Muscle layer of duodenum (tissue), 2 donors: ENCODE measurements around the gene SERPINA12.

ENCODE experiments used
- H3K27ac ChIP-seq: one replicate; pipeline ENCODE4 v1.7.0; 2013; ENCODE audit warnings: mild to moderate bottlenecking, low read length
- H3K27me3 ChIP-seq: one replicate; pipeline ENCODE4 v1.7.0; 2013; ENCODE audit warnings: low read depth, mild to moderate bottlenecking, control low read depth, low read length
- H3K36me3 ChIP-seq, 2 donors: one replicate each; pipeline ENCODE4 v1.7.0; 2013; ENCODE audit warnings: low read length in 2 of 2, control low read depth in 1 of 2, mild to moderate bottlenecking in 1 of 2; ENCODE audit not compliant: insufficient read depth in 2 of 2, control insufficient read depth in 1 of 2
- H3K4me1 ChIP-seq, 2 donors: one replicate each; pipeline ENCODE4 v1.7.0; 2013; ENCODE audit warnings: low read length in 2 of 2, mild to moderate bottlenecking in 2 of 2, control low read depth in 1 of 2, moderate library complexity in 1 of 2; ENCODE audit not compliant: insufficient read depth in 2 of 2, control insufficient read depth in 1 of 2
- H3K4me3 ChIP-seq, 2 donors: one replicate each; pipeline ENCODE4 v1.7.0; 2013; ENCODE audit warnings: low read length in 2 of 2, low read depth in 1 of 2, mild to moderate bottlenecking in 1 of 2
- H3K9me3 ChIP-seq, 2 donors: one replicate each; pipeline ENCODE4 v1.7.0; 2013; ENCODE audit warnings: low read length in 2 of 2, control low read depth in 1 of 2, mild to moderate bottlenecking in 1 of 2; ENCODE audit not compliant: control insufficient read depth in 1 of 2
- donor health status: healthy.

The SERPINA12 gene

GRCh38 chr14:94473666-94474410 lies 35.4 kb downstream of the SERPINA12 start:
- no peak overlapping the region for H3K27ac ChIP-seq
- no peaks in the 10 kb centered on the region for H3K27me3 ChIP-seq
- peaks cover 4 to 14% of the 10 kb centered on the region in 2 donors for H3K9me3 ChIP-seq
- no peak overlapping the region for H3K4me3 ChIP-seq
- H3K4me1 ChIP-seq: no peaks in the 10 kb centered on the region
- H3K36me3 ChIP-seq: no peaks in the 10 kb centered on the region

- Histone ChIP-seq H3K4me1 (no peaks in the 10 kb centered on the region), H3K4me3 (no peak overlapping the region), H3K27me3 (no peaks in the 10 kb centered on the region), H3K27ac (no peak overlapping the region), H3K9me3 (peaks cover 0 to 5% of the 10 kb centered on the region in 2 donors), H3K36me3 (no peaks in the 10 kb centered on the region)
Measured at GRCh38 chr14:94472842-94473241, 36.4 kb downstream of the SERPINA12 start.

- H3K27me3 ChIP-seq: no peaks in the 10 kb centered on the region
Measured at GRCh38 chr14:94471045-94471444, 38.2 kb downstream of the SERPINA12 start.

GRCh38 chr14:94470311-94470710 lies 39.0 kb downstream of the SERPINA12 start:
- peaks cover 0 to 3% of the 10 kb centered on the region in 2 donors for H3K9me3 ChIP-seq
- no peak overlapping the region for H3K27ac ChIP-seq
- H3K4me3 ChIP-seq: no peak overlapping the region
- H3K4me1 ChIP-seq: no peaks in the 10 kb centered on the region
- no peaks in the 10 kb centered on the region for H3K27me3 ChIP-seq
- no peaks in the 10 kb centered on the region for H3K36me3 ChIP-seq

More at GRCh38 chr14:94471045-94471444, 38.2 kb downstream of the SERPINA12 start:
- Histone ChIP-seq H3K4me3 (no peak overlapping the region), H3K9me3 (no peaks in the 10 kb centered on the region), H3K36me3 (no peaks in the 10 kb centered on the region), H3K27ac (no peak overlapping the region), H3K4me1 (no peaks in the 10 kb centered on the region)

- H3K4me1 ChIP-seq: no peaks in the 10 kb centered on the region
- H3K36me3 ChIP-seq: no peaks in the 10 kb centered on the region
- no peak overlapping the region for H3K4me3 ChIP-seq
- H3K27me3 ChIP-seq: no peaks in the 10 kb centered on the region
- no peak overlapping the region for H3K27ac ChIP-seq
- H3K9me3 ChIP-seq: peaks cover 4 to 9% of the 10 kb centered on the region in 2 donors
Measured at GRCh38 chr14:94469261-94469660, 40.0 kb downstream of the SERPINA12 start.

GRCh38 chr14:94467728-94468520 lies 41.3 kb downstream of the SERPINA12 start:
- Histone ChIP-seq H3K36me3 (no peaks in the 10 kb centered on the region), H3K27me3 (no peaks in the 10 kb centered on the region), H3K27ac (no peak overlapping the region), H3K4me1 (no peaks in the 10 kb centered on the region), H3K4me3 (no peak overlapping the region), H3K9me3 (peaks cover 4 to 9% of the 10 kb centered on the region in 2 donors)

GRCh38 chr14:94466706-94467370 lies 42.4 kb downstream of the SERPINA12 start:
- no peaks in the 10 kb centered on the region for H3K36me3 ChIP-seq
- H3K9me3 ChIP-seq: peaks cover 4 to 9% of the 10 kb centered on the region in 2 donors
- H3K4me3 ChIP-seq: no peak overlapping the region
- no peaks in the 10 kb centered on the region for H3K4me1 ChIP-seq
- H3K27ac ChIP-seq: no peak overlapping the region
- H3K27me3 ChIP-seq: no peaks in the 10 kb centered on the region

- H3K4me1 ChIP-seq: no peaks in the 10 kb centered on the region
- peaks cover 4 to 9% of the 10 kb centered on the region in 2 donors for H3K9me3 ChIP-seq
- H3K27ac ChIP-seq: no peak overlapping the region
- H3K27me3 ChIP-seq: no peaks in the 10 kb centered on the region
- H3K4me3 ChIP-seq: no peak overlapping the region
- H3K36me3 ChIP-seq: no peaks in the 10 kb centered on the region
Measured at GRCh38 chr14:94465042-94465441, 44.2 kb downstream of the SERPINA12 start.

- Histone ChIP-seq H3K9me3 (peaks cover 4 to 9% of the 10 kb centered on the region in 2 donors), H3K27ac (no peak overlapping the region), H3K4me1 (no peaks in the 10 kb centered on the region), H3K27me3 (no peaks in the 10 kb centered on the region), H3K36me3 (no peaks in the 10 kb centered on the region), H3K4me3 (no peak overlapping the region)
Measured at GRCh38 chr14:94464290-94464689, 45.0 kb downstream of the SERPINA12 start.

- Histone ChIP-seq H3K9me3 (peaks cover 4 to 19% of the 10 kb centered on the region in 2 donors), H3K4me1 (no peaks in the 10 kb centered on the region), H3K4me3 (no peak overlapping the region), H3K27ac (no peak overlapping the region), H3K27me3 (no peaks in the 10 kb centered on the region), H3K36me3 (no peaks in the 10 kb centered on the region)
Measured at GRCh38 chr14:94462763-94463572, 46.3 kb downstream of the SERPINA12 start.

GRCh38 chr14:94462219-94462551 lies 47.1 kb downstream of the SERPINA12 start:
- no peaks in the 10 kb centered on the region for H3K27me3 ChIP-seq
- peaks cover 4 to 22% of the 10 kb centered on the region in 2 donors for H3K9me3 ChIP-seq
- H3K4me3 ChIP-seq: no peak overlapping the region
- H3K36me3 ChIP-seq: no peaks in the 10 kb centered on the region
- no peak overlapping the region for H3K27ac ChIP-seq
- H3K4me1 ChIP-seq: no peaks in the 10 kb centered on the region
